Neural cell (in vitro differentiated cells): Measurements from ENCODE around the gene ERBB4. TPM values are rescaled to one million over a fixed set of nuclear protein-coding genes. Genes with fewer than 3 reads are reported as not detected.

Experiments
- H2AFZ ChIP-seq: fragments of 200-600, 300-800 bp; sonication (generic), shearing (Covaris generic); 2 replicates; pipeline ENCODE4 v1.6.0; 2014; ENCODE audit warnings: low read depth, mild to moderate bottlenecking, antibody characterized with exemption, low read length, moderate library complexity
- H3F3A ChIP-seq: fragments of 200-600 bp; shearing (Covaris generic); 2 replicates; pipeline ENCODE4 v1.6.1; 2016; ENCODE audit warnings: mild to moderate bottlenecking, moderate library complexity, mixed read lengths, antibody characterized with exemption, low read length; ENCODE audit not compliant: insufficient read depth, poor library complexity, severe bottlenecking
- H3K27ac ChIP-seq: fragments of 200-600, 300-800 bp; sonication (generic), shearing (Covaris generic); 2 replicates; pipeline ENCODE4 v1.5.1; 2014; ENCODE audit warnings: mild to moderate bottlenecking, low read length, moderate library complexity
- H3K27me3 ChIP-seq: fragments of 300-800, 200-600 bp; sonication (generic), shearing (Covaris generic); 2 replicates; pipeline ENCODE4 v1.6.0; 2014; ENCODE audit warnings: mild to moderate bottlenecking, low read depth, low read length, moderate library complexity; ENCODE audit not compliant: insufficient read depth
- H3K36me3 ChIP-seq: fragments of 300-800, 200-600 bp; sonication (generic), shearing (Covaris generic); 2 replicates; pipeline ENCODE4 v1.5.1; 2014; ENCODE audit warnings: mild to moderate bottlenecking, antibody characterized with exemption, low read length, moderate library complexity; ENCODE audit not compliant: insufficient read depth
- H3K4me2 ChIP-seq: fragments of 300-800, 200-600 bp; sonication (generic), shearing (Covaris generic); 2 replicates; pipeline ENCODE4 v1.6.0; 2014; ENCODE audit warnings: mild to moderate bottlenecking, low read length
- H3K4me3 ChIP-seq: fragments of 300-800, 200-600 bp; sonication (generic), shearing (Covaris generic); 2 replicates; pipeline ENCODE4 v1.5.1; 2014; ENCODE audit warnings: mild to moderate bottlenecking, low read length, moderate library complexity
- H3K79me2 ChIP-seq: fragments of 200-600 bp; shearing (Covaris generic); replicated peaks from 2 replicates; pipeline ENCODE4 v1.6.0; 2014; ENCODE audit warnings: mild to moderate bottlenecking, low read length, moderate library complexity; ENCODE audit not compliant: insufficient read depth
- H3K9ac ChIP-seq: fragments of 300-800, 200-600 bp; sonication (generic), shearing (Covaris generic); 2 replicates; pipeline ENCODE4 v1.6.1; 2016; ENCODE audit warnings: mild to moderate bottlenecking, low read length, mixed read lengths
- H3K9me2 ChIP-seq: fragments of 200-600 bp; shearing (Covaris generic); 2 replicates; pipeline ENCODE4 v1.6.1; 2016; ENCODE audit warnings: mild to moderate bottlenecking, low read length, mixed read lengths; ENCODE audit not compliant: insufficient read depth
- H3K9me3 ChIP-seq: fragments of 200-600, 300-800 bp; sonication (generic), shearing (Covaris generic); 2 replicates; pipeline ENCODE4 v1.6.1; 2016; ENCODE audit warnings: mild to moderate bottlenecking, mixed run types, low read length, moderate library complexity, mixed read lengths
- H4K20me1 ChIP-seq: fragments of 200-600 bp; shearing (Covaris generic); 2 replicates; pipeline ENCODE4 v1.6.1; 2016; ENCODE audit warnings: mild to moderate bottlenecking, mixed run types; ENCODE audit not compliant: insufficient read depth
- EP300 ChIP-seq: fragments of 450-650 bp; conservative IDR thresholded peaks from 2 replicates; pipeline ENCODE4 v1.6.1; 2014; ENCODE audit warnings: antibody characterized with exemption, mild to moderate bottlenecking, moderate library complexity; ENCODE audit not compliant: poor library complexity, severe bottlenecking
- EZH2 ChIP-seq: fragments of 200-600, 300-800 bp; shearing (Covaris generic), sonication (generic); IDR thresholded peaks from 2 replicates; pipeline ENCODE4 v1.6.1; 2014; ENCODE audit warnings: antibody characterized with exemption, low read length, borderline replicate concordance, mild to moderate bottlenecking; ENCODE audit not compliant: insufficient read depth, poor library complexity, severe bottlenecking
- MXI1 ChIP-seq: fragments of 450-650 bp; conservative IDR thresholded peaks from 2 replicates; pipeline ENCODE4 v1.6.1; 2014; ENCODE audit warnings: antibody characterized with exemption, mild to moderate bottlenecking; ENCODE audit not compliant: poor library complexity, severe bottlenecking
- POLR2AphosphoS5 ChIP-seq: IDR thresholded peaks from 2 replicates; pipeline ENCODE4 v1.6.1; 2012
- RAD21 ChIP-seq: fragments of 450-650 bp; conservative IDR thresholded peaks from 2 replicates; pipeline ENCODE4 v1.6.1; 2014; ENCODE audit warnings: antibody characterized with exemption, mild to moderate bottlenecking, moderate library complexity
- REST ChIP-seq: IDR thresholded peaks from 2 replicates; pipeline ENCODE4 v1.6.1; 2012; ENCODE audit warnings: borderline replicate concordance
- SMC3 ChIP-seq: fragments of 450-650 bp; conservative IDR thresholded peaks from 2 replicates; pipeline ENCODE4 v1.6.1; 2014; ENCODE audit warnings: antibody characterized with exemption, mild to moderate bottlenecking, moderate library complexity; ENCODE audit not compliant: poor library complexity
- TAF1 ChIP-seq: IDR thresholded peaks from 2 replicates; pipeline ENCODE4 v1.6.1; 2012; ENCODE audit warnings: low read depth
- polyA plus RNA-seq: library from polyadenylated mRNA; depleted of rRNA; stranded (reverse); fragments of >200 nt; gene quantifications from 2 replicates; pipeline ENCODE4 v1.2.3, GENCODE V29; 2014
- TF ChIP-seq, protein P1 (sequence below): fragments of 450-650 bp; IDR thresholded peaks from 2 replicates; pipeline ENCODE4 v1.5.1; 2014; ENCODE audit warnings: antibody characterized with exemption, mild to moderate bottlenecking, moderate library complexity; ENCODE audit not compliant: poor library complexity, severe bottlenecking

Gene ERBB4
- polyA plus RNA-seq, 1 donor from 2014 or later: 0.69 TPM

DNA sequence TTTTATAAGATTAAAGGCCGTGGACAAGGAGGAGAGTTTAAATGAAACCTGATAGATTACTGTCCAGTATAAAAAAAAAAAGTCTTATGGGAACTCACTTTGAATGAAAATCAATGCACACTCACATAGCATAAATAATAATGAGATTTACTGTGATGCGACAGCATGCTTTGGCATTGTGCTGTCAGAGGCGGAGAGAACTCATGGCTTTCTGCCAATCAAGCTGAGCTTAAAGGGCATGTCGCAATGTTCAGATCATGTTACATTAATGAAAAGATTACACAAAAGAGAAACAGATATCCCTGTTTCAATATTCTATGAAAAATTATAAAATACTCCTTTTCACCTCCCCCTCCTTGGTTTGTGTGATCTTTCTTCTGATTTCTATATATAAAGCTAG is 310.8 kb downstream of the ERBB4 start:
- Histone ChIP-seq H3F3A (no peaks in the 10 kb centered on the region), H3K36me3 (no peaks in the 10 kb centered on the region), H2AFZ (no peak overlapping the region), H3K27ac (no peak overlapping the region), H3K9ac (no peak overlapping the region), H3K27me3 (peaks cover 2% of the 10 kb centered on the region), H3K4me3 (no peak overlapping the region), H4K20me1 (no peaks in the 10 kb centered on the region), H3K79me2 (no peaks in the 10 kb centered on the region), H3K9me2 (no peaks in the 10 kb centered on the region), H3K9me3 (no peaks in the 10 kb centered on the region), H3K4me2 (peak overlapping the region; percentile 34)
- TF ChIP-seq EP300 (peak; percentile 94), REST (no peak), POLR2AphosphoS5 (peak; percentile 80), EZH2 (no peak), SMC3 (no peak), MXI1 (peak; percentile 58)

DNA sequence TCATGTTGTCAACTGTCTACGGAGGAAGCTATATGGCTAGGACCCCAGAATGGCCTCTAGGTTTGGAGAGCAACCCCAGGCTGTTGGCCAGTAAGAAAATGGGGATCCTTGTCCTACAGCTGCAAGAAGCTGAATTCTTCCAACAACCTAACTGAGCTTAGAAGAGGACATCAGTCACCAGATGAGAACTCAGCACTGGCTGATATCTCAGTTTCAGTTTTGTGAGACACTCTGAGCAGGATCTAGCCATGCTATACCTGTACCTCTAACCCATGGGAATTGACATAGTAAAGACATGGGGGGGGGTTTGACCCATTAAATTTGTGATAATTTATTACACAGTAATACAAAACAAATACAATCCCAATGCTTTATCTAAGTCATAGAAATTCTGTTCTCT is 312.5 kb downstream of the ERBB4 start:
- H3K79me2 ChIP-seq: no peaks in the 10 kb centered on the region
- no peaks in the 10 kb centered on the region for H3K9me2 ChIP-seq
- no peaks in the 10 kb centered on the region for H4K20me1 ChIP-seq
- no peak overlapping the region for H3K4me2 ChIP-seq
- no peaks in the 10 kb centered on the region for H3K27me3 ChIP-seq
- H3F3A ChIP-seq: no peaks in the 10 kb centered on the region
- no peak overlapping the region for H3K27ac ChIP-seq
- no peaks in the 10 kb centered on the region for H3K9me3 ChIP-seq
- no peaks in the 10 kb centered on the region for H3K36me3 ChIP-seq
- no peak overlapping the region for H3K4me3 ChIP-seq
- no peak for TF ChIP-seq EZH2
- no peak for TF ChIP-seq SMC3
- no peak for TF ChIP-seq RAD21
- no peak for TF ChIP-seq REST
- TF ChIP-seq POLR2AphosphoS5: no peak
- no peak for TF ChIP-seq MXI1
- no peak for TF ChIP-seq EP300
- no peak for TF ChIP-seq TAF1
- TF ChIP-seq, protein P1, sequence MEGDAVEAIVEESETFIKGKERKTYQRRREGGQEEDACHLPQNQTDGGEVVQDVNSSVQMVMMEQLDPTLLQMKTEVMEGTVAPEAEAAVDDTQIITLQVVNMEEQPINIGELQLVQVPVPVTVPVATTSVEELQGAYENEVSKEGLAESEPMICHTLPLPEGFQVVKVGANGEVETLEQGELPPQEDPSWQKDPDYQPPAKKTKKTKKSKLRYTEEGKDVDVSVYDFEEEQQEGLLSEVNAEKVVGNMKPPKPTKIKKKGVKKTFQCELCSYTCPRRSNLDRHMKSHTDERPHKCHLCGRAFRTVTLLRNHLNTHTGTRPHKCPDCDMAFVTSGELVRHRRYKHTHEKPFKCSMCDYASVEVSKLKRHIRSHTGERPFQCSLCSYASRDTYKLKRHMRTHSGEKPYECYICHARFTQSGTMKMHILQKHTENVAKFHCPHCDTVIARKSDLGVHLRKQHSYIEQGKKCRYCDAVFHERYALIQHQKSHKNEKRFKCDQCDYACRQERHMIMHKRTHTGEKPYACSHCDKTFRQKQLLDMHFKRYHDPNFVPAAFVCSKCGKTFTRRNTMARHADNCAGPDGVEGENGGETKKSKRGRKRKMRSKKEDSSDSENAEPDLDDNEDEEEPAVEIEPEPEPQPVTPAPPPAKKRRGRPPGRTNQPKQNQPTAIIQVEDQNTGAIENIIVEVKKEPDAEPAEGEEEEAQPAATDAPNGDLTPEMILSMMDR: no peak
- no peak overlapping the region for H3K9ac ChIP-seq
- no peak overlapping the region for H2AFZ ChIP-seq
